ENCODE data around the gene FLII. TPM values are rescaled to one million over a fixed set of nuclear protein-coding genes. Genes with fewer than 3 reads are reported as not detected.

FLII gene
- total and polyA plus RNA-seq, 2 of the 13 experiments (the other 11 are each of a cell fraction or from before 2014, with no cell fraction given): 130 to 303 TPM

DNA sequence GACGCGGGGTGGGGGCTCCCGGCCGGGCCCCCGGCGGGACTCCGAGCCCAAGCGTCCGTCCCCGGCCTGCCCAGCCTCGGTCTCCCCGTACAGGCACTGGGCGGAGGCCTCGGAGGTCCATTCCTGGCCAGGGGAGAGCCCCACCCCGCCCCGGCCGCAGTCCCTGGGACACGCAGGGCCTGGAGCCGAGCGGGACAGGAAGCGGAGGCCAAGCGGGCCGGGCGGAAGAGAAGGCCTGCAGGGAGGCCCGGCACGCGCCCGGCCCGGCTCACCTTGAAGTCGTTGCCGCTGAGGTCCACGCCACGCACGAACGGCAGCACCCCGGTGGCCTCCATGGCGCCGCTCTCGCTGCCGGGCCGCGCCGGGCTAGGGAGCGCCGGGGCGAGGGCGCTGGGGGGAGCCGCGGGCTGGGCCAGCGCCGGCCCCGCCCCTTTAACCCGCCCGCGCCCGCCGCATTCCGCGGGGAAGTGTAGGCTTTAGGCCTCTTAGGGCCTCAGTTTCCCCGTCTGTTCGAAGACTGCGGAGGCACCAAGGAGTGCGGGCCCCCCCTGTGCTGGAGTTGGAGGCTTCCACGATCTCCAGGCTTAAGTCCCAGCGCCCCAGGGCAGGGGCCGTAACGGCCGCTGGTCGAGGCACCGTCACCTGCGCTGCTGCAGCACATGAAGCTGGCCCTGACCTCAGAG lies at the start of gene FLII (continued):
- no peak for TF ChIP-seq NONO (IDR thresholded peaks at IDR 0.05)
- TF ChIP-seq NONO (CRISPR knock-in tag; conservative IDR thresholded peaks at IDR 0.05): peak; percentile 59; the same call in 1 of the 2 replicates
- TF ChIP-seq ZNF232 (CRISPR knock-in tag; IDR thresholded peaks at IDR 0.05; ENCODE audit: borderline replicate concordance): peak; percentile 54; the same call in 1 of the 2 replicates
- TF ChIP-seq TMF1 (CRISPR knock-in tag; IDR thresholded peaks at IDR 0.05; ENCODE audit: low read depth): peak; percentile 61; the same call in 1 of the 2 replicates
- peak; percentile 66; the same call in 1 of the 2 replicates for TF ChIP-seq ZMYM3 (CRISPR knock-in tag; IDR thresholded peaks at IDR 0.05)
- peak; percentile 64; the same call in 1 of the 2 replicates for TF ChIP-seq ZSCAN21 (CRISPR knock-in tag; IDR thresholded peaks at IDR 0.05; ENCODE audit: borderline replicate concordance)
- no peak; the same call in 1 of the 2 replicates for TF ChIP-seq ZNF143 (CRISPR knock-in tag; IDR thresholded peaks at IDR 0.05)
- no peak for TF ChIP-seq CERS6 (CRISPR knock-in tag; IDR thresholded peaks at IDR 0.05)
- 0 out of 2 replicates have a peak, but pooled peaks have one; percentile 22 for TF ChIP-seq SAFB2 (CRISPR knock-in tag; IDR thresholded peaks at IDR 0.05; ENCODE audit: borderline replicate concordance, low read depth)
- TF ChIP-seq CSRNP2 (CRISPR knock-in tag; conservative IDR thresholded peaks at IDR 0.05; ENCODE audit: low read depth): no peak
- peak; percentile 62; the same call in 1 of the 2 replicates for TF ChIP-seq MAF1 (CRISPR knock-in tag; IDR thresholded peaks at IDR 0.05; ENCODE audit: borderline replicate concordance)
- no peak for TF ChIP-seq SYNCRIP (IDR thresholded peaks at IDR 0.05; ENCODE audit: insufficient read depth, low read depth, low read length)
- no peak for TF ChIP-seq TP53 (CRISPR knock-in tag; conservative IDR thresholded peaks at IDR 0.05)
- TF ChIP-seq ZNF615 (CRISPR knock-in tag; IDR thresholded peaks at IDR 0.05; ENCODE audit: borderline replicate concordance): no peak
- TF ChIP-seq UBTF (CRISPR knock-in tag; IDR thresholded peaks at IDR 0.05): peak; percentile 91
- TF ChIP-seq GATAD2A (CRISPR knock-in tag; IDR thresholded peaks at IDR 0.05): no peak
- TF ChIP-seq HINFP (CRISPR knock-in tag; IDR thresholded peaks at IDR 0.05; ENCODE audit: low read depth): no peak
- TF ChIP-seq ZSCAN31 (CRISPR knock-in tag; IDR thresholded peaks at IDR 0.05; ENCODE audit: low read depth): peak; percentile 72; the same call in 1 of the 2 replicates
- TF ChIP-seq ERF (CRISPR knock-in tag; IDR thresholded peaks at IDR 0.05): peak; percentile 36
- TF ChIP-seq, protein P1, sequence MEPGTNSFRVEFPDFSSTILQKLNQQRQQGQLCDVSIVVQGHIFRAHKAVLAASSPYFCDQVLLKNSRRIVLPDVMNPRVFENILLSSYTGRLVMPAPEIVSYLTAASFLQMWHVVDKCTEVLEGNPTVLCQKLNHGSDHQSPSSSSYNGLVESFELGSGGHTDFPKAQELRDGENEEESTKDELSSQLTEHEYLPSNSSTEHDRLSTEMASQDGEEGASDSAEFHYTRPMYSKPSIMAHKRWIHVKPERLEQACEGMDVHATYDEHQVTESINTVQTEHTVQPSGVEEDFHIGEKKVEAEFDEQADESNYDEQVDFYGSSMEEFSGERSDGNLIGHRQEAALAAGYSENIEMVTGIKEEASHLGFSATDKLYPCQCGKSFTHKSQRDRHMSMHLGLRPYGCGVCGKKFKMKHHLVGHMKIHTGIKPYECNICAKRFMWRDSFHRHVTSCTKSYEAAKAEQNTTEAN (CRISPR knock-in tag; conservative IDR thresholded peaks at IDR 0.05): 0 out of 2 replicates have a peak, but pooled peaks have one; percentile 20
- TF ChIP-seq ATF7 (IDR thresholded peaks at IDR 0.05): no peak
- TF ChIP-seq ATF7 (CRISPR knock-in tag; IDR thresholded peaks at IDR 0.05): no peak

Data from HepG2 (cell line).